Caco-2 (cell line): ENCODE results near the gene ANO1. TPM values are rescaled to one million over a fixed set of nuclear protein-coding genes. Genes with fewer than 3 reads are reported as not detected.

ENCODE experiments used
- BruUV-seq: library from RNA; stranded (reverse); fragments of 400-500 nt; replicated peaks from 2 replicates; lab custom pipeline; 2021; lab: Mats Ljungman, UMichigan
- CTCF ChIA-PET: fragments of 300-600 bp; sonication (Branson Sonifier 250); formaldehyde crosslinking; loops from one replicate; lab custom pipeline; 2022; ENCODE audit warnings: antibody characterized with exemption; lab: Charles Lee
- POLR2A ChIA-PET: fragments of 300-600 bp; sonication (Branson Sonifier 250); formaldehyde crosslinking; loops from one replicate; lab custom pipeline; 2022; ENCODE audit warnings: antibody characterized with exemption; lab: Charles Lee
- DNase-seq, 2 experiments: peaks; one replicate each; pipeline versions ENCODE4 v3.0.0 to v3.0.0-alpha.2; 2020 to 2022
- H3K27me3 ChIP-seq: replicated peaks from 2 replicates; pipeline ENCODE4 v1.6.0; 2011; ENCODE audit warnings: low read length; ENCODE audit not compliant: control insufficient read depth, insufficient read depth
- H3K36me3 ChIP-seq: 2 replicates; pipeline ENCODE4 v1.5.1; 2011; ENCODE audit warnings: low read length; ENCODE audit not compliant: control insufficient read depth, insufficient read depth
- H3K4me1 ChIP-seq: fragments of 250-450 bp; sonication (Bioruptor Pico); 2 replicates; pipeline ENCODE4 v1.5.1; 2020; ENCODE audit warnings: mild to moderate bottlenecking
- H3K4me3 ChIP-seq: 2 replicates; pipeline ENCODE4 v1.5.1; 2011; ENCODE audit warnings: low read depth, mild to moderate bottlenecking, control low read depth, low read length
- H3K9me3 ChIP-seq: fragments of 250-450 bp; sonication (Bioruptor Pico); 2 replicates; pipeline ENCODE4 v1.5.1; 2020; ENCODE audit warnings: mild to moderate bottlenecking, moderate library complexity
- H3K27ac Mint-ChIP-seq: one replicate; pipeline ENCODE4 v1.8.0; 2022; ENCODE audit warnings: mixed read lengths; ENCODE audit not compliant: unreplicated experiment
- H3K27me3 Mint-ChIP-seq: one replicate; pipeline ENCODE4 v1.8.0; 2022; ENCODE audit warnings: mixed read lengths; ENCODE audit not compliant: insufficient read depth, unreplicated experiment
- H3K36me3 Mint-ChIP-seq: one replicate; pipeline ENCODE4 v1.8.0; 2022; ENCODE audit warnings: mild to moderate bottlenecking, mixed read lengths; ENCODE audit not compliant: insufficient read depth, unreplicated experiment
- H3K4me1 Mint-ChIP-seq: one replicate; pipeline ENCODE4 v1.8.0; 2022; ENCODE audit warnings: low read depth, mixed read lengths; ENCODE audit not compliant: unreplicated experiment
- H3K4me3 Mint-ChIP-seq: one replicate; pipeline ENCODE4 v1.8.0; 2022; ENCODE audit warnings: mild to moderate bottlenecking, moderate library complexity, mixed read lengths; ENCODE audit not compliant: unreplicated experiment
- H3K9me3 Mint-ChIP-seq: one replicate; pipeline ENCODE4 v1.8.0; 2022; ENCODE audit warnings: mixed read lengths; ENCODE audit not compliant: unreplicated experiment
- CTCF ChIP-seq, 2 experiments: fragments of 200-600 bp in 1 of 2; IDR thresholded peaks; 1 replicate in 1 of 2; 2 replicates in 1 of 2; pipeline versions ENCODE4 v1.5.1 to v1.8.0; 2011 to 2022; ENCODE audit warnings: antibody characterized with exemption in 1 of 2, control low read depth in 1 of 2, inconsistent platforms in 1 of 2, low read depth in 1 of 2, low read length in 1 of 2, mild to moderate bottlenecking in 1 of 2, moderate library complexity in 1 of 2; ENCODE audit not compliant: insufficient read depth in 1 of 2, severe bottlenecking in 1 of 2, unreplicated experiment in 1 of 2
- intact Hi-C: fragments of 100-400 bp; cut with micrococcal nuclease; formaldehyde crosslinking; loops from one replicate; pipeline ENCODE4 v1.10.0; 2022; ENCODE audit not compliant: unreplicated experiment
- total RNA-seq: library from RNA; stranded (reverse); gene quantifications from 2 replicates; pipeline ENCODE4 v1.2.3, GENCODE V29; 2022

ANO1 gene
- total RNA-seq, 1 experiment from 2014 or later, result 8.4 TPM

GRCh38 chr11:70206982-70207376 is 128.9 kb downstream of the ANO1 start:
- DNase-seq, result no peak
- intact Hi-C loops, result no loop called here
- Histone ChIP-seq H3K27me3 (no peaks in the 10 kb centered on the region), H3K4me1 (peaks cover 15% of the 10 kb centered on the region), H3K9me3 (no peaks in the 10 kb centered on the region), H3K36me3 (peaks cover 7% of the 10 kb centered on the region), H3K4me3 (no peak overlapping the region)
- peaks cover 61% of the 10 kb centered on the region for H3K36me3 Mint-ChIP-seq
- ChIA-PET CTCF (no interaction called here), POLR2A (interaction anchor here (0.5 to 0.6 kb wide), 2 partner anchors 266 to 514 kb away, joined by 4 to 7 read pairs; no protein-coding TSS in a partner anchor)
- H3K27me3 Mint-ChIP-seq, result no peaks in the 10 kb centered on the region
- H3K9me3 Mint-ChIP-seq, result no peaks in the 10 kb centered on the region
- no peak for TF ChIP-seq CTCF (IDR thresholded peaks at IDR 0.05; ENCODE audit: insufficient read depth in 1 of 2, low read depth in 1 of 2, low read length in 1 of 2, severe bottlenecking in 1 of 2, unreplicated experiment in 1 of 2)
- no TSS peak for BruUV-seq
- H3K27ac Mint-ChIP-seq, result no peak overlapping the region
- peaks cover 28% of the 10 kb centered on the region for H3K4me1 Mint-ChIP-seq
- H3K4me3 Mint-ChIP-seq, result no peak overlapping the region

GRCh38 chr11:70207531-70208131 is 129.5 kb downstream of the ANO1 start:
- Mint-ChIP-seq H3K4me3 (no peak overlapping the region), H3K27ac (no peak overlapping the region), H3K4me1 (peaks cover 31% of the 10 kb centered on the region), H3K9me3 (no peaks in the 10 kb centered on the region), H3K36me3 (peaks cover 66% of the 10 kb centered on the region), H3K27me3 (no peaks in the 10 kb centered on the region)
- H3K27me3 ChIP-seq, result no peaks in the 10 kb centered on the region
- no peaks in the 10 kb centered on the region for H3K9me3 ChIP-seq
- TF ChIP-seq CTCF (IDR thresholded peaks at IDR 0.05; ENCODE audit: insufficient read depth in 1 of 2, low read depth in 1 of 2, low read length in 1 of 2, severe bottlenecking in 1 of 2, unreplicated experiment in 1 of 2), result no peak
- no peak overlapping the region for H3K4me3 ChIP-seq
- H3K4me1 ChIP-seq, result peaks cover 22% of the 10 kb centered on the region
- no TSS peak for BruUV-seq
- H3K36me3 ChIP-seq, result peaks cover 7% of the 10 kb centered on the region
- intact Hi-C loops, result no loop called here
- ChIA-PET CTCF (no interaction called here), POLR2A (interaction anchor here (0.5 to 0.6 kb wide), 3 partner anchors 267 to 964 kb away, joined by 3 to 7 read pairs (median 4); no protein-coding TSS in a partner anchor)
- DNase-seq, result no peak

- no peaks in the 10 kb centered on the region for H3K9me3 ChIP-seq
- H3K36me3 Mint-ChIP-seq, result peaks cover 51% of the 10 kb centered on the region
- ChIA-PET CTCF (no interaction called here), POLR2A (no interaction called here)
- TF ChIP-seq CTCF (IDR thresholded peaks at IDR 0.05; ENCODE audit: insufficient read depth in 1 of 2, low read depth in 1 of 2, low read length in 1 of 2, severe bottlenecking in 1 of 2, unreplicated experiment in 1 of 2), result no peak
- H3K4me3 ChIP-seq, result no peak overlapping the region
- DNase-seq, result no peak
- no peaks in the 10 kb centered on the region for H3K27me3 ChIP-seq
- H3K36me3 ChIP-seq, result peaks cover 7% of the 10 kb centered on the region
- no peak overlapping the region for H3K4me3 Mint-ChIP-seq
- no TSS peak for BruUV-seq
- intact Hi-C loops, result no loop called here
- peaks cover 31% of the 10 kb centered on the region for H3K4me1 ChIP-seq
- H3K9me3 Mint-ChIP-seq, result no peaks in the 10 kb centered on the region
- H3K4me1 Mint-ChIP-seq, result peaks cover 36% of the 10 kb centered on the region
- H3K27me3 Mint-ChIP-seq, result no peaks in the 10 kb centered on the region
- H3K27ac Mint-ChIP-seq, result no peak overlapping the region
Observed at GRCh38 chr11:70209391-70209912, 131.3 kb downstream of the ANO1 start.
